HEK293 (cell line): ENCODE data around the gene TEAD1.

Experiments used
- CTCF ChIA-PET: fragments of 350-600 bp; formaldehyde crosslinking; extraction: SDS; loops from one replicate; lab custom pipeline; 2021; ENCODE audit warnings: antibody characterized with exemption; lab: Yijun Ruan, JAX
- POLR2A ChIA-PET: fragments of 300-600 bp; formaldehyde crosslinking; extraction: SDS; loops from one replicate; lab custom pipeline; 2020; ENCODE audit warnings: antibody characterized with exemption, inconsistent platforms; lab: Yijun Ruan, JAX
- H3K27ac ChIP-seq: fragments of 200-500 bp; sonication (Bioruptor generic); 2 replicates; pipeline ENCODE4 v1.5.1; 2014; ENCODE audit warnings: low read depth, low read length, control low read depth, inconsistent platforms; ENCODE audit errors: extremely low read depth
- H3K36me3 ChIP-seq, 2 experiments: fragments of 200-500 bp in 1 of 2; sonication (Bioruptor generic) in 1 of 2; 1 replicate in 1 of 2; 2 replicates in 1 of 2; pipeline ENCODE4 v1.5.1; 2014 to 2017; ENCODE audit warnings: inconsistent platforms in 2 of 2, low read length in 2 of 2; ENCODE audit not compliant: control insufficient read depth in 2 of 2, insufficient read depth in 1 of 2
- H3K4me1 ChIP-seq: fragments of 200-500 bp; sonication (Bioruptor generic); 2 replicates; pipeline ENCODE4 v1.5.1; 2014; ENCODE audit warnings: mild to moderate bottlenecking, low read length, inconsistent platforms; ENCODE audit not compliant: control insufficient read depth, insufficient read depth
- H3K4me3 ChIP-seq: 2 replicates; pipeline ENCODE4 v1.5.1; 2011; ENCODE audit warnings: low read depth, mild to moderate bottlenecking, control low read depth, low read length, moderate library complexity
- H3K9me3 ChIP-seq: fragments of 200-500 bp; sonication (Bioruptor generic); 2 replicates; pipeline ENCODE4 v1.5.1; 2014; ENCODE audit warnings: low read depth, low read length, inconsistent platforms; ENCODE audit not compliant: control insufficient read depth, insufficient read depth
- BCL11A ChIP-seq: fragments of 450-650 bp; formaldehyde crosslinking; IDR thresholded peaks from 2 replicates; pipeline ENCODE4 v1.5.1; 2016; ENCODE audit warnings: low read depth, missing biosample characterization, missing genetic modification characterization
- BCL6B ChIP-seq: fragments of 450-650 bp; formaldehyde crosslinking; IDR thresholded peaks from 2 replicates; pipeline ENCODE4 v1.5.1; 2017; ENCODE audit warnings: missing biosample characterization, missing genetic modification characterization
- ZBTB11 ChIP-seq: fragments of 450-650 bp; formaldehyde crosslinking; conservative IDR thresholded peaks from 2 replicates; pipeline ENCODE4 v1.5.1; 2016; ENCODE audit warnings: low read depth, missing biosample characterization, missing genetic modification characterization
- ZFP69B ChIP-seq: fragments of 450-650 bp; formaldehyde crosslinking; IDR thresholded peaks from 2 replicates; pipeline ENCODE4 v1.5.1; 2016; ENCODE audit warnings: missing biosample characterization, missing genetic modification characterization
- ZNF10 ChIP-seq: fragments of 450-650 bp; formaldehyde crosslinking; IDR thresholded peaks from 2 replicates; pipeline ENCODE4 v1.5.1; 2017; ENCODE audit warnings: missing biosample characterization, missing genetic modification characterization
- ZNF114 ChIP-seq: fragments of 450-650 bp; formaldehyde crosslinking; IDR thresholded peaks from 2 replicates; pipeline ENCODE4 v1.5.0; 2017; ENCODE audit warnings: missing biosample characterization, missing genetic modification characterization
- ZNF121 ChIP-seq: fragments of 450-650 bp; formaldehyde crosslinking; IDR thresholded peaks from 2 replicates; pipeline ENCODE4 v1.5.1; 2016; ENCODE audit warnings: missing biosample characterization, missing genetic modification characterization
- ZNF223 ChIP-seq: fragments of 450-650 bp; formaldehyde crosslinking; IDR thresholded peaks from 2 replicates; pipeline ENCODE4 v1.5.1; 2016; ENCODE audit warnings: missing biosample characterization, missing genetic modification characterization
- ZNF280C ChIP-seq: fragments of 450-650 bp; formaldehyde crosslinking; IDR thresholded peaks from 2 replicates; pipeline ENCODE4 v1.5.1; 2016; ENCODE audit warnings: missing biosample characterization, missing genetic modification characterization
- ZNF354C ChIP-seq: fragments of 450-650 bp; formaldehyde crosslinking; IDR thresholded peaks from 2 replicates; pipeline ENCODE4 v1.5.1; 2016; ENCODE audit warnings: missing biosample characterization, missing genetic modification characterization, low read depth, borderline replicate concordance
- ZNF433 ChIP-seq: fragments of 450-650 bp; formaldehyde crosslinking; IDR thresholded peaks from 2 replicates; pipeline ENCODE4 v1.5.1; 2016; ENCODE audit warnings: missing biosample characterization, missing genetic modification characterization, low read depth
- ZNF488 ChIP-seq: fragments of 450-650 bp; formaldehyde crosslinking; IDR thresholded peaks from 2 replicates; pipeline ENCODE4 v1.5.1; 2016; ENCODE audit warnings: missing biosample characterization, missing genetic modification characterization
- ZNF510 ChIP-seq: fragments of 450-650 bp; formaldehyde crosslinking; IDR thresholded peaks from 2 replicates; pipeline ENCODE4 v1.5.1; 2018; ENCODE audit warnings: mild to moderate bottlenecking, missing genetic modification characterization, missing biosample characterization; ENCODE audit not compliant: insufficient replicate concordance
- ZNF560 ChIP-seq: fragments of 450-650 bp; formaldehyde crosslinking; IDR thresholded peaks from 2 replicates; pipeline ENCODE4 v1.5.1; 2017; ENCODE audit warnings: missing biosample characterization, missing genetic modification characterization, borderline replicate concordance
- ZNF664 ChIP-seq: fragments of 450-650 bp; formaldehyde crosslinking; IDR thresholded peaks from 2 replicates; pipeline ENCODE4 v1.5.1; 2016; ENCODE audit warnings: missing biosample characterization, missing genetic modification characterization

TEAD1 gene

GRCh38 chr11:12790861-12791616, 116.8 kb downstream of the TEAD1 start (continued):
- TF ChIP-seq ZNF280C (tag by site-specific recombination) (no peak), BCL6B (tag by site-specific recombination) (no peak)
- TF ChIP-seq, all 188 proteins: peak for 0

- ChIA-PET POLR2A (interaction anchor here (0.7 kb wide), 1 partner anchor 96 kb away, joined by 6 read pairs; no protein-coding TSS in a partner anchor), CTCF (interaction anchor here (0.6 kb wide), 2 partner anchors 9 to 232 kb away, joined by 3 to 4 read pairs; no protein-coding TSS in a partner anchor)
- Histone ChIP-seq H3K36me3 (peaks cover 0 to 6% of the 10 kb centered on the region in 2 experiments; a peak in 1 of 3 replicates), H3K9me3 (no peaks in the 10 kb centered on the region), H3K4me1 (no peaks in the 10 kb centered on the region), H3K4me3 (no peak overlapping the region), H3K27ac (no peak overlapping the region)
- TF ChIP-seq ZNF433 (tag by site-specific recombination) (no peak), ZNF488 (tag by site-specific recombination) (no peak), BCL11A (tag by site-specific recombination) (no peak), ZNF114 (tag by site-specific recombination) (no peak)
Observed at GRCh38 chr11:12792018-12792417, 117.8 kb downstream of the TEAD1 start.

- TF ChIP-seq ZNF560 (tag by site-specific recombination) (no peak), ZNF664 (peak; percentile 73), ZNF121 (tag by site-specific recombination) (peak; percentile 85), ZNF354C (tag by site-specific recombination) (no peak), ZFP69B (tag by site-specific recombination) (no peak), ZNF510 (tag by site-specific recombination) (no peak), ZNF223 (tag by site-specific recombination) (no peak), ZNF10 (tag by site-specific recombination) (no peak), ZBTB11 (no peak)
- TF ChIP-seq, all 188 proteins: peak for 2
- Histone ChIP-seq H3K4me1 (no peaks in the 10 kb centered on the region), H3K36me3 (peaks cover 0 to 6% of the 10 kb centered on the region in 2 experiments; a peak in 1 of 3 replicates), H3K9me3 (no peaks in the 10 kb centered on the region), H3K27ac (no peak overlapping the region), H3K4me3 (no peak overlapping the region)
- POLR2A ChIA-PET = no interaction called here
- CTCF ChIA-PET = interaction anchor here (0.6 to 1.1 kb wide), 2 partner anchors 232 to 504 kb away, joined by 3 to 4 read pairs; no protein-coding TSS in a partner anchor
Observed at GRCh38 chr11:12792590-12792989, 118.4 kb downstream of the TEAD1 start.
